Measurements from ENCODE around the gene SLC30A7. TPM values are rescaled to one million over a fixed set of nuclear protein-coding genes. Genes with fewer than 3 reads are reported as not detected.

Gene SLC30A7
- total and polyA plus RNA-seq, 4 donors: 8.6 to 27.0 (median 17.4) TPM

GRCh38 chr1:100903777-100904176 is 7.9 kb downstream of the SLC30A7 start:
- no peaks in the 10 kb centered on the region for H3K27me3 ChIP-seq (ENCODE audit: control insufficient read depth, insufficient read depth, low read length)
- H3K27ac ChIP-seq (ENCODE audit: low read depth, low read length): no peak overlapping the region
- no peak for DNase-seq (ENCODE audit: low read depth in 4 of 6, low spot score in 6 of 6)
- H3K4me3 ChIP-seq (ENCODE audit: low read depth, low read length): no peak overlapping the region
- H3K9me3 ChIP-seq (ENCODE audit: control insufficient read depth, insufficient read depth, low read length): peaks cover 4% of the 10 kb centered on the region
- H3K4me1 ChIP-seq (ENCODE audit: control insufficient read depth, insufficient read depth, low read length): no peaks in the 10 kb centered on the region
- no CpG with 5 or more reads among the region's 1 CpG for WGBS (ENCODE audit: insufficient coverage)
- H3K36me3 ChIP-seq (ENCODE audit: control insufficient read depth, insufficient read depth, low read length): peaks cover 14% of the 10 kb centered on the region

- Histone ChIP-seq H3K36me3 (ENCODE audit: control insufficient read depth, insufficient read depth, low read length) (peaks cover 12% of the 10 kb centered on the region), H3K9me3 (ENCODE audit: control insufficient read depth, insufficient read depth, low read length) (peaks cover 4% of the 10 kb centered on the region), H3K4me3 (ENCODE audit: low read depth, low read length) (no peak overlapping the region), H3K4me1 (ENCODE audit: control insufficient read depth, insufficient read depth, low read length) (no peaks in the 10 kb centered on the region), H3K27ac (ENCODE audit: low read depth, low read length) (no peak overlapping the region), H3K27me3 (ENCODE audit: control insufficient read depth, insufficient read depth, low read length) (no peaks in the 10 kb centered on the region)
- no peak for DNase-seq (ENCODE audit: low read depth in 4 of 6, low spot score in 6 of 6)
- WGBS (ENCODE audit: insufficient coverage): 100% methylated on average over 2 of the region's 2 CpGs
Measured at GRCh38 chr1:100904528-100904927, 8.6 kb downstream of the SLC30A7 start.

GRCh38 chr1:100905181-100905580 is 9.3 kb downstream of the SLC30A7 start:
- peaks cover 11% of the 10 kb centered on the region for H3K36me3 ChIP-seq (ENCODE audit: control insufficient read depth, insufficient read depth, low read length)
- no peaks in the 10 kb centered on the region for H3K27me3 ChIP-seq (ENCODE audit: control insufficient read depth, insufficient read depth, low read length)
- WGBS (ENCODE audit: insufficient coverage): no CpG with 5 or more reads among the region's 3 CpGs

GRCh38 chr1:100907887-100908286 is 12.0 kb downstream of the SLC30A7 start:
- H3K4me1 ChIP-seq (ENCODE audit: control insufficient read depth, insufficient read depth, low read length): no peaks in the 10 kb centered on the region
- no peak for DNase-seq (ENCODE audit: low read depth in 4 of 6, low spot score in 6 of 6)
- WGBS (ENCODE audit: insufficient coverage): 93% methylated on average over 1 of the region's 1 CpG
- H3K4me3 ChIP-seq (ENCODE audit: low read depth, low read length): no peak overlapping the region
- H3K27ac ChIP-seq (ENCODE audit: low read depth, low read length): no peak overlapping the region
- H3K9me3 ChIP-seq (ENCODE audit: control insufficient read depth, insufficient read depth, low read length): peaks cover 4% of the 10 kb centered on the region
- peaks cover 15% of the 10 kb centered on the region for H3K36me3 ChIP-seq (ENCODE audit: control insufficient read depth, insufficient read depth, low read length)
- H3K27me3 ChIP-seq (ENCODE audit: control insufficient read depth, insufficient read depth, low read length): no peaks in the 10 kb centered on the region

More at GRCh38 chr1:100905181-100905580, 9.3 kb downstream of the SLC30A7 start:
- DNase-seq (ENCODE audit: low read depth in 4 of 6, low spot score in 6 of 6): no peak
- no peaks in the 10 kb centered on the region for H3K4me1 ChIP-seq (ENCODE audit: control insufficient read depth, insufficient read depth, low read length)
- H3K27ac ChIP-seq (ENCODE audit: low read depth, low read length): no peak overlapping the region
- H3K9me3 ChIP-seq (ENCODE audit: control insufficient read depth, insufficient read depth, low read length): peaks cover 4% of the 10 kb centered on the region
- no peak overlapping the region for H3K4me3 ChIP-seq (ENCODE audit: low read depth, low read length)

- peaks cover 4% of the 10 kb centered on the region for H3K9me3 ChIP-seq (ENCODE audit: control insufficient read depth, insufficient read depth, low read length)
- DNase-seq (ENCODE audit: low read depth in 4 of 6, low spot score in 6 of 6): no peak
- no peaks in the 10 kb centered on the region for H3K4me1 ChIP-seq (ENCODE audit: control insufficient read depth, insufficient read depth, low read length)
- no peak overlapping the region for H3K4me3 ChIP-seq (ENCODE audit: low read depth, low read length)
- H3K27me3 ChIP-seq (ENCODE audit: control insufficient read depth, insufficient read depth, low read length): no peaks in the 10 kb centered on the region
- no peak overlapping the region for H3K27ac ChIP-seq (ENCODE audit: low read depth, low read length)
- peaks cover 15% of the 10 kb centered on the region for H3K36me3 ChIP-seq (ENCODE audit: control insufficient read depth, insufficient read depth, low read length)
Measured at GRCh38 chr1:100909018-100909417, 13.1 kb downstream of the SLC30A7 start.

GRCh38 chr1:100912019-100912418 is 16.1 kb downstream of the SLC30A7 start:
- no peak for DNase-seq (ENCODE audit: low read depth in 4 of 6, low spot score in 6 of 6)
- no peaks in the 10 kb centered on the region for H3K27me3 ChIP-seq (ENCODE audit: control insufficient read depth, insufficient read depth, low read length)
- H3K36me3 ChIP-seq (ENCODE audit: control insufficient read depth, insufficient read depth, low read length): peaks cover 20% of the 10 kb centered on the region
- no peaks in the 10 kb centered on the region for H3K4me1 ChIP-seq (ENCODE audit: control insufficient read depth, insufficient read depth, low read length)
- H3K4me3 ChIP-seq (ENCODE audit: low read depth, low read length): no peak overlapping the region
- no peak overlapping the region for H3K27ac ChIP-seq (ENCODE audit: low read depth, low read length)
- H3K9me3 ChIP-seq (ENCODE audit: control insufficient read depth, insufficient read depth, low read length): no peaks in the 10 kb centered on the region

GRCh38 chr1:100921110-100921706 is 25.3 kb downstream of the SLC30A7 start:
- Histone ChIP-seq H3K36me3 (ENCODE audit: control insufficient read depth, insufficient read depth, low read length) (peaks cover 4% of the 10 kb centered on the region), H3K27me3 (ENCODE audit: control insufficient read depth, insufficient read depth, low read length) (no peaks in the 10 kb centered on the region), H3K27ac (ENCODE audit: low read depth, low read length) (no peak overlapping the region), H3K4me1 (ENCODE audit: control insufficient read depth, insufficient read depth, low read length) (no peaks in the 10 kb centered on the region), H3K4me3 (ENCODE audit: low read depth, low read length) (no peak overlapping the region), H3K9me3 (ENCODE audit: control insufficient read depth, insufficient read depth, low read length) (no peaks in the 10 kb centered on the region)
- WGBS (ENCODE audit: insufficient coverage): no CpG with 5 or more reads among the region's 3 CpGs
- peak; percentile 13 to 90 (median 39) for DNase-seq (ENCODE audit: low read depth in 4 of 6, low spot score in 6 of 6)

GRCh38 chr1:100924212-100924611 is 28.3 kb downstream of the SLC30A7 start:
- no peaks in the 10 kb centered on the region for H3K36me3 ChIP-seq (ENCODE audit: control insufficient read depth, insufficient read depth, low read length)
- H3K4me3 ChIP-seq (ENCODE audit: low read depth, low read length): no peak overlapping the region
- no peaks in the 10 kb centered on the region for H3K4me1 ChIP-seq (ENCODE audit: control insufficient read depth, insufficient read depth, low read length)
- no peaks in the 10 kb centered on the region for H3K9me3 ChIP-seq (ENCODE audit: control insufficient read depth, insufficient read depth, low read length)
- H3K27me3 ChIP-seq (ENCODE audit: control insufficient read depth, insufficient read depth, low read length): no peaks in the 10 kb centered on the region
- no peak overlapping the region for H3K27ac ChIP-seq (ENCODE audit: low read depth, low read length)
- no peak for DNase-seq (ENCODE audit: low read depth in 4 of 6, low spot score in 6 of 6)

- H3K27me3 ChIP-seq (ENCODE audit: control insufficient read depth, insufficient read depth, low read length): no peaks in the 10 kb centered on the region
- 100% methylated on average over 1 of the region's 2 CpGs for WGBS (ENCODE audit: insufficient coverage)
Measured at GRCh38 chr1:100924991-100925390, 29.1 kb downstream of the SLC30A7 start.

GRCh38 chr1:100926240-100926639 is 30.4 kb downstream of the SLC30A7 start:
- WGBS (ENCODE audit: insufficient coverage): 100% methylated on average over 1 of the region's 2 CpGs
- H3K9me3 ChIP-seq (ENCODE audit: control insufficient read depth, insufficient read depth, low read length): no peaks in the 10 kb centered on the region
- no peaks in the 10 kb centered on the region for H3K36me3 ChIP-seq (ENCODE audit: control insufficient read depth, insufficient read depth, low read length)
- DNase-seq (ENCODE audit: low read depth in 4 of 6, low spot score in 6 of 6): no peak
- no peak overlapping the region for H3K4me3 ChIP-seq (ENCODE audit: low read depth, low read length)
- no peaks in the 10 kb centered on the region for H3K4me1 ChIP-seq (ENCODE audit: control insufficient read depth, insufficient read depth, low read length)
- no peak overlapping the region for H3K27ac ChIP-seq (ENCODE audit: low read depth, low read length)
- H3K27me3 ChIP-seq (ENCODE audit: control insufficient read depth, insufficient read depth, low read length): no peaks in the 10 kb centered on the region

More at GRCh38 chr1:100924991-100925390, 29.1 kb downstream of the SLC30A7 start:
- H3K36me3 ChIP-seq (ENCODE audit: control insufficient read depth, insufficient read depth, low read length): no peaks in the 10 kb centered on the region
- H3K27ac ChIP-seq (ENCODE audit: low read depth, low read length): no peak overlapping the region
- no peaks in the 10 kb centered on the region for H3K9me3 ChIP-seq (ENCODE audit: control insufficient read depth, insufficient read depth, low read length)
- DNase-seq (ENCODE audit: low read depth in 4 of 6, low spot score in 6 of 6): no peak
- H3K4me3 ChIP-seq (ENCODE audit: low read depth, low read length): no peak overlapping the region
- no peaks in the 10 kb centered on the region for H3K4me1 ChIP-seq (ENCODE audit: control insufficient read depth, insufficient read depth, low read length)
